Inflammatory macrophage (primary cell): Measurements from ENCODE around the gene MZF1.
A peak's percentile ranks its signal among the peaks of the same experiment; 100 is the strongest.

Experiments
- DNase-seq, 2 donors: peaks; one replicate each; pipeline ENCODE4 v3.0.0-alpha.2; 2020 to 2022

Gene MZF1

DNA sequence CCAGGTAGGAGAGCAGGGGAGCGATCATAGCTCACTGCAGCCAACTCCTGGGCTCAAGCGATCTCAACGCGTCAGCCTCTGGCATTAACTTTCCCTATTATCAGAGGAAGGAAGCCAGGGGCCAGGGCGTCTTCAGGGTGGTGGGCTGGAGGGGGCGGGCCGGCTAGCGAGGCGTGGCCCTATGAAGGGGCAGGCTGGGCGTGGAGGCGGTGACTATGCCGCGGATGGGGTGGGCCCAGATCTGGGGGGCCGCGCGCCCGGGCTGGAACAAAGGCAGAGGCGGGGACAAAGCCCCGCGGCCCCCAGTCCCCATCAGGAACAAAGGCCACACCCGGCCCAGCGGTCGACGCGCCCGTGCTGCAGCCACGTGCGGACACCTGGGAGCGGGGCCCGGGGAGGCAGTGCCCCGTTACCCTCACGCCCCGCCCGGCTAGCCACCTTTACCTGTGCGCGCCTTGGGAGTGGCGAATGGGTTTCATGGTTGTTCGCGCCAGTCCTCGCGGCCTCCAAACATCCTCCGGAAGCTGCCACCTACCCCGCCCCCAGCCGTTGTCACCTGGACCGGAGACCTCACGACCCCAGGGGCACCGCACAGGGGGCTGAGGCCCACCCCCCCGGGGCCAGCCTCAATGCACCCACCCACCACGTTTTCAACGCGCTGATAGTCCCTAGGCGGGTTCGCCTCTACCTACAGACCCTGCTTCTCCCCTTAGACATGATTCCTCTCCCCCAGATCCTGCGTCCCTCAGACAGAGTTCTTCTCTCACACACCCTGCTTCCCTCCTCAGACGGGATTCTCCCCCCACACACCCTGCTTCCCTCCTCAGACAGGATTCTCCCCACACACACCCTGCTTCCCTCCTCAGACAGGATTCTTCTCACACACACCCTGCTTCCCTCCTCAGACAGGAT lies 34.6 kb downstream of the MZF1 start:
- DNase-seq = no peak

DNA sequence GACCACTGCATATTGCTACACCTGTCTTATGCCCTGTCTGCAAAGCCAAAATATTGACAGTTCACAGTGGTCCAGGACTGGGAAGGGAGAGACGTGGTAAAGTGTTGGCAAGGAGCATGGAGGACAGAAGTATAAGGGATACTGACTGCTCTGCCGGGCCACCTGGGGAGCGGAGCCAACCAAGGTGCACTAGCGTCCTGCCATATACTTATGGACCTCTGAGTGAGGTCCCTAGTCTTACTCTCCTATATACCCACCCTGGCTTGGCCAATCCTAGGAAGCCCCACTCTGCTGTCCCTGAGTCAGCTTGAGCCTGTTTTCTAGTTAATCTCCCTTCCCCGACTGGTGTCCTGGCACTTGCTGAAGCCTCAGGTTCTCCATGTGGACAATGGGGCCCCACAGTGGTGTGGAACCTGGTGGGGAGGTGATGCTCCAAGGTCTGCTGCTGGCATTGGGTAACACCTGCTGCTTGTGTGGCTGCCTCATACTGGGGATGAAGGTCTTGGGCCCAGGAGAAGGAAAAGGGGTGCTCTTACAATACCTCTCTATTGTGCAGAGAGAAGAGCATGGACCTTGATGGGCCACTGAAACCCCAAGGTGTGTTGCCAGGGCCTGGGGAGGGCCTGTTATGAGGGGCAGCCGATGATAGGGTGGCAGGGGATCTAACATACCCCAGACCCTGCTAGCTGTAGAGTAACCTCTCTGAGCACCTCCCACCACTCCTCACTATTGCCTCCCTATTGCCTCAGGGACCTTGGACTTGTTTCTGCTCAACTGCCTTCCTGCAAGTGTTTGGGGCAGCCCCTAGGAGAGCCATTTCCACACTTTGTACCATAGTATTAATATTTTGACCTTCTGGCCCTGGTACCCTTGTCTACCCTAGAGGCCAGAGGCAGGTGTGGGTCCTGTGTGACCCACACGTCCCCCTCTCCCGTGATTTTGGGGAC lies 36.0 kb downstream of the MZF1 start:
- no peak for DNase-seq

DNA sequence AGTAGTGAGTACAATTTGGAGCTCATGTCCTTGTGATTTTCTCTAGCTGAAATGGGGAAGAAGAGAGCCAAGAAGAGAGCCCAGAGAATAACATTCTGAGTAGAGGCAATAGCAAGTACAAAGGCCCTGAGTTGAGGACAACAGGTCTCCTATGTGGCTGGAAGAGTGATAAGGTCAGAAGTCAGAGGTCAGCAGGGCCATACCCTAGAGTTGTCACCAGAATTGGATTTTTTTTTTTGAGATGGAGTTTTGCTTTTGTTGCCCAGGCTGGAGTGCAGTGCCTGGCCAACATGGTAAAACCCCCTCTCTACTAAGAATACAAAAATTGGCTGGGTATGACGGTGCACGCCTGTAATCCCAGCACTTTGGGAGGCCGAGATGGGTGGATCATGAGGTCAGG lies 37.3 kb downstream of the MZF1 start:
- DNase-seq = no peak

DNA sequence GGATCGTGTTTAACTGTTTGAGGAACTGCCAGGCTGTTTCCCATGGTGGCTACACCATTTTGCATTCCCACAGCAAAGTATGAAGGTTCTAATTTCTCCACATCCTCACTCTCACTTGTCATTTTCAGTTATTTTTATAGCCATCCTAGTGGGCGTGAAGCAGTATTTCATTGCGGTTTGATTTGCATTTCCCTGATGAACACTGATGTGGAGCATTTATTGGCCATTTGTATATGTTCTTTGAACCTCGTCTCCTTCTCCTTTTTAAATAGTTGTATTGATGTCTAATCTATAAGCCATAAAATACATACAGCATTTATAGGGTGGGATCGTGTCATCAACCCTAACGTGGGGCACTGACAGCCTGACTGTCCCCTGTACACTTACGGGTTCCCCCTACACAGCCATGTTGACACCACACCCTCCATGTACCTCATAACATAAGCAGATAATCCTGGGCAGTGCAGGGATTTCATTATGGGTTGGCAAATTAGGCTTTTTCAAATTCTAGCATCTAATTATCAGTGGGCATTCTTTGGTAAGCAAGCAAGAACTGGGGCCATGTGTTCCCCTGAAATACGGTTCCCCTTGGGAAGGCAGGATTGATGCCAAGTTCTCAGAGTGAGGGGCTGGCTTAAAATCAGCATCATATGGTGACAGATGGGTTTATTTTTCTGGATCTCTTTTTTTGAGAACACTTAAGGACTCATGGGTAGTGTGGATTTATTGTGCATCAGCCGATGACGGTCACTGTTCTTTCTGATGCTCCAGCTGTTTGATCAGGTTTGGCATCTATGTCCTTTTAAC lies 41.9 kb downstream of the MZF1 start:
- no peak for DNase-seq

DNA sequence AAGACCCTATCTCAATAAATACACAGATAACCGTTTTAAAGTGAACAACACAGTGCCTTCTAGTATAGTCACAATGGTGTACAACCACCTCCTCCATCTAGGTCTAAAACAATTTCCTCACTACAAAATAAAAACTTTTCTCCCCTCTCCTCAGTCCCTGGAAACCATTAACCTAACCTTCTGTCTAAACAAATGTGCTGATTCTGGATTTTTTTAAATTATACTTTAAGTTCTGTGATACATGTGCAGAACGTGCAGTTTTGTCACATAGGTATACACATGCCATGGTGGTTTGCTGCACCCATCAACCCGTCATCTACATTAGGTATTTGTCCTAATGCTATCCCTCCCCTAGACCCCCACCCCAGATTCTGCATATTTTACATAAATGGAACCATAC lies 43.7 kb downstream of the MZF1 start:
- DNase-seq = no peak

DNA sequence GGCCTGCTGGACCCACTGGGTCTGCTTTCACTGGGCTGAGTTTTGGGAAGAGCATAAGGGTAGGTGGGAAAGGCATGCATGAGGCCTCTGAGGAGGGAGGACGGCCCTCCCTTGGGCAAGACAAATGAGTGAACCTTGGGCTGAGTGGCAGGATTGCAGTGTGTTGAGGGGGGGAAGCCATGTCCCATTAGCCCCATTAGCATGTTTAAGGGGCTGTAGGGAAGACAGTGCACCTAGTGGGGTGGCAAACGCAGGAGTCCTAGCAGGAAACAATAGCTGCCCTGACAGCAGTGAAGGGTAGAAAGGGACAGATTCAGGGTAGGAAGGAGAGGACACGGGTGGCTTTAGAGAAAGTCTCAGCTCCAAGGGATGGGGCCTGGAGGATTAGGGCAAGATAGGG lies 50.4 kb downstream of the MZF1 start:
- no peak for DNase-seq

DNA sequence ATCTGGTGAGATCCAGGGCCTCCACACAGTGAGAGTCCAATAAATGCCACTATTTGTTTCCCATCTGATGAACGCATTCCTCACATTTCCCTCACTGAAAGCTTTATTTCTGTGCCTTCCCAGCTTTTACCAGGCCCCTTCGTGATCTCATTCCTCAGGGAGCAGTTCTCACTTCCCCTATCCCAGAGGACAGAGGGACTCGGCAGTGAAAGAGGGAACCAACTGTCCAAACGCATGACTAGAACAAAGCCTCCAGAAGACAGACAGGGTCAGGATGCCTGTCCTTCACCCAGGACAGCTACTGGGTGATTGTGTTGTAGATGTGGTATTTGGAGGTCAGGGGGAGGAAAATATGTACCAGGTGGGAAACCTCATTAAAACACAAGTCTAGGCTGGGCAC lies 51.5 kb downstream of the MZF1 start:
- peak; percentile 25 to 55 for DNase-seq

DNA sequence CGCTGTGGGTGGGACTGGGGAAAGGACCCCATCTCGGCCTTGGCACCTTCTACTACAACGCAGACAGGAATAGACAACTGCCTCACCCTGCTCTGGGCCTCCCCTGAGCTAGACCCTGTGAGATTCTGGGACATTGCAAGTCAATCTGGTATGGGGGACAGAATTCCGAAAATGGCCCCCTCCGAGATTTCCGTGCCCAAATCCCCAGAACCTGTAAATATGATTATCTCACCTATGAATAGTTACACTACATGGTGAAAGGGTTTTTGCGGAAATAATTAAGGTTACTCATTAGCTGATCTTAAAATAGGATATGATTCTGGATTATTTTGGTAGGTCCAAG lies 52.9 kb downstream of the MZF1 start:
- DNase-seq = no peak

DNA sequence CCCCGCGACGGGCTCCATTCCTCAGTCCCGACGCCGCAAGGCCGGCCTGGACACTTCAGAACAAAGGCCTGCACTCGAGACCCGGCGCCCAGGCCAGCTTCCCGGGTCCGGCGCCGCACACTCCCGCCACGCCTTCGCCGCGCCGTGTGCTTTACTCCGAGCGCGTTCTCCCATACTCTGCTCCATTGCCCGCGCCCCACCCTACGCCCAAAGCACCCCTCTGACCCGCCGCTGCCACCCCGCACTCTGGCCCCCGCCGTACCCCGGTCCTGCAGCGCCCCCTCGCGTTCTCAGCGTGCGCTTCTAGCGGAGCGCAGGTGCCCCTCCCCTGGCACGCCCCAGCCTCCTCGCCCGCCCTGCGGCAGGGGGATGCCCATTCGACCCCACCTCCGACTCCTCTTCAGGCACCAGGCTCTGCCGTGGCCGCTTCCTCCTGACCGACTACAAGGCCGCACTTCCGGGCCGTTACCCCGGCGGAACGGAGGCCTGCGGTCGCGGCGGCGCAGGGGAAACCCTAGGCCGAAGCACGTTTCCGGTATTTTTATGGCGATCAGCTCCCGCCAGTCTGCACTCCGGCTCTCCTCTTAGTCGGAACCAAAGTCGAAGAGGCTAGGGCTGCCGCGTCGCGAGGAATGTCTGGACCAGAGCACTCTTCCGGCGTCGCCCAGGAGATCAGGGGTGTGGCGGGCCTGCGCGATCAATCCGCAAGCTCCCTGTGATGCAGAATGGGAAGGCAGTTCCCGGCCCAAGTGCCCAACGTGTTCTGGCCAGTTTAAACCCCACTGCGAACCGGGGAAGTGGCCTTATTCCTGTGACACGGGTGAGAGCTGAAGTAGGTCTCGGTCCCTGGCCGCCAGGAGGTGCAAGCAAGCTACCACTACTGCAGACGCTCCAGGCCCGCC lies 53.5 kb downstream of the MZF1 start, which contains the start of gene ZBTB45:
Gene ZBTB45, minus strand, starts transcription at position 456 of the 902 bp plus-strand sequence. CDS start 2,137 bp downstream, outside the sequence.
- DNase-seq = peak; percentile 96 to 97

DNA sequence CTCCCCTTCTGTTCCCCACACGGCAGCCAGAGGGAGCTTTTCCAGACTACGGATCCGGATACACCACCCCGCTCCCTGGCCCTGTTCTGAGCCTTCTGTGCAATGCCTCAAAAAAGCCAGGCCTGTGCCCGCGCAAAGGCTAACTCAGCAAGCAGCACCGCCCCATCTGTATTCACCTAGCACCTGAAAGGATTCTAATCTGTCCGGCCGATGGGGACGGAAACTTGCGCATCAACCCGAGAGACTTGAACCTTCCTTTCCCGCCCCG lies 54.1 kb downstream of the MZF1 start:
- DNase-seq = peak; percentile 50 to 52

DNA sequence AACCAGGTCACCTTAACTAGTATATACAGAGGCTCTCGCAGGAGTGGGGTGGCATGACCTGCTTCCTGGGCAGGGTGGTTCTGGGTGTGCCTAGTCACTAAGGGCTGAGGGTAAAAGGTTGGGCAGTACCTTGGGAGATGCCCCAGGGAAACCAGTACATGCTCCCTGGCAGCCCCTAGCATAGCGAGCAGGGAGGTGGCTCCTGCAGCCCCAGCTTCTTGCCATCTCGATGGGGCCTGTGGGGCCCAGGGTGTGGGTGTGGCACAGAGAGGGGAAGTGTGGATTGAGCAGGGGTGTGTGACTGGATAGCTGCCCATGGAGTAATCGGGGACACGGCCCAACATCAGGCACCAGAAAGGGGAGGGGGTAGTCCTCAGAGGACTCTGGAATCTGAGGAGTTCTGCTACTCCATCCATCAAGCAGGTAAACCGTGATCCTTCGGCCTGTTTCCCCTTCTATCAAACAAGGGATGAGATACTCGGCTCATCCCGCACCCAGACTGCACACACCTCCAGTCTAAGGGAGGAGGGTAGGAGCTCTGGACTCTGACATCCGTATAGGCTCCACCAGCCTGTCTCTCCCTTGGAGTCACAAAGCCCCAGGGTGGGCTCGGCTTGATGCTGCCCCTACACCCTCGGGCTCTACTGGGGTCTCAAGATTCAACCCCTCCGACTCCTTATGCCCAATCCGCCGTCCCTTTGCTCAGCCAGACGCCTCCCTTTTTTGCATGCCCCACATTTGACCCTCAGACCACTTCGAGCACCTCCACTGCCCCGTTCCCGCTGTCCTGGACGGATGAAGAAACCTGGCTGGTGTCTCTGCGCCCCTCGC lies 54.7 kb downstream of the MZF1 start:
- DNase-seq = peak; percentile 56 to 64

DNA sequence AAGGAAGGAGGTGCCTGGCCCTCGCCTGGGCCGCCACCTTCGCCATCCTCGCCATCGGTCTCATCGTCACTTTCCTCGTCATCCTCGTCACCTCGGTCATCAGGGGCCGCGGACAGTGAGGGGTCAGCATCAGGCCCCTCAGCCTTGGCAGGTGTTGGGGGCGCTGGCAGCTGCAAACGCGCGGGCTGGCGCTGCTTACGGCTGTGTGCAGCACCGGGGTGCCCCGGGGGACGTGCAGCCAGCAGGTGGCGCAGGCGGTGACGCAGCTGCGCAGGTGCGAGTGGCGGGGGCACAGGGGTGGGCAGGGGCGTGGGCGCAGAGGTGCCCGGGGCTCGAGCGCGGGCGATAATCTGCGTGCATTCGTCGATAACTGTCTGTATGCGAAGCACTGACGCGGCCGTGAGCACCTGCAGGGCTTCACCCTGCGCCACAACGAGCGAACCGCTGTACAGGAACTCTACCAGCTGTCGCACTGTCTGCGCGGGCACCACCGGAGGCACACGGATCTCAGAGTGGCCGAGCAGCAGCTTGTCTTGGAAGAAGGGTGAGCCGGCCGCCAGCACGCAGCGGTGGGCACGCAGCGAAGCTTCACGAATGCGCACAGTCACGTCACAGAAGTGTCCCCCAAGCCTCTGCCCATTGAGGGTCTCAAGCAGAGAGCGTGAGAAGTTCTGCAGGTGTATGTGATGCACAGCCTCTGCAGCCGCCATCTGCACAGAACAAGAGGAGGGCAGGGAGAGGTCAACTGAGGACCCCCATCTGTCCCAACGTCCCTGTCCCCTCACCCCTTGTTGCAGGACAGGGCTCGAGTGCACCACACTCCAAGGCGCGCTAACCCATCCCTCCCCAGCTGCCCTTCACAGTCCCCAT lies 55.9 kb downstream of the MZF1 start:
- no peak for DNase-seq

DNA sequence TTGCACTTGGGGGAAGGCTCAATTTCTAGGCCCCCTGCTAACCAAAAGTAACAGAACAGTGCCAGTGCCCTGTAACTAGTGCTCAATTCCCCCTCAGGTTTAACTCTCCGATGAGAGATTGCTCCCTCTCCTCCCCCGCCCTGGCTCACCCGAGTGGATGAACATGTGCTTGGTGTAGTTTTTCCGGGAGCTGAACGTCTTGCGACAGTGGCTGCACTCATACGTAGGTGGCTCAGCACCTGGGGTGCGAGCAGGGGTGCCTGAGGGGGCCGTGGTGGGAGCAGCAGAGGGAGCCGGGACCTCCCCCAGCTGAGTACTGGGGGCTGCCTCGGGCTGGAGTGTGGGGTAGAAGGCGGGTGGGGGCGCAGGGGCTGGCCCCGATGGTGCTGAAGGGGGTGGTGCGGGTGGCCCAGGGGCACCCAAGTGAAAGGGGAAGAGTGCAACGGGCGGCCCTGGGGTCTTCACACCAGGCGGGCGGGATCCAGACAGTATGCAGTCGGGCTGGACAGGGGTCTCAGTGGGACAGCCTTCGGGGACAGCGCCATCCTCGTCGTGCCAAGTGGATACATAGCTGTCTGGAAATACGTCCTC lies 56.8 kb downstream of the MZF1 start:
- no peak for DNase-seq

DNA sequence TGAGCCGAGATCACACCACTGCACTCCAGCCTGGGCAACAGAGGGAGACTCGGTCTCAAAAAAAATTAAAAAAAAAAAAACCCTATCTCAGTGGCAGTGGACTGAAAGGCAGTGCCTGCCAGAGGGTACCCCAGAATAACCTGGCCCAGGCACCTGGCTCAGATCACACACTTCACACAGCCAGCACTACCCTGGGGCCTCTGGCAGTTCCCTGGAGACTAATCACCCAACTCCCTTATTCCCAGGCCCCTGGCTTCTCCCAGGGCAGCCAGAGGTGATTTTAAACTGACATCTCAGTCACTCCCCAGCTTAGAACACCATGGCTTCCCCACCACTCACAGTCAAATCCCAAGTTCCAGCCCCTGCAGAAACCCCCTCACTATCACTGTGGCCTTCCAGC lies 57.9 kb downstream of the MZF1 start:
- no peak for DNase-seq

DNA sequence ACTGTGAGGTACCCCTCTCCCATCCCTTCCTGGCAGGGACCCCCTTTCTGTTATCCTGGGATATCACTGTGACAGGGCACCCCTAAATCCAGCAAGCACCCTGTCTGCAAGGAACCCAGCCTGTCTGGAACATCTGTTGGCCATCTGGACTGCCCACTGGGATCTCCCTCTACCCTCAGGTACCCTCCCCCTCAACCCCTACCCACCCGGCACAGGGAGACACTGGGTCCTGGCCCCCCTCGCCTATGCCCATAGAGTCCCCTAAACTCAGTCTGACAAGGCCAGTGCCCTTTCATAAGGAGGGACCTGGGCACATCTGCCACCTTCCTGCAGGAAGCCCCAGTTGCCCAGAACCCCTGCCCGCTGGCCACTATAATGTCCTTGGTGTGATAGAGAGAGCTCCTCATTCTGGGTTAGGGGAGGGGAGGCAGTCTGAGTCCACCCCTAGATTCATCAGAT lies 58.5 kb downstream of the MZF1 start:
- no peak for DNase-seq

DNA sequence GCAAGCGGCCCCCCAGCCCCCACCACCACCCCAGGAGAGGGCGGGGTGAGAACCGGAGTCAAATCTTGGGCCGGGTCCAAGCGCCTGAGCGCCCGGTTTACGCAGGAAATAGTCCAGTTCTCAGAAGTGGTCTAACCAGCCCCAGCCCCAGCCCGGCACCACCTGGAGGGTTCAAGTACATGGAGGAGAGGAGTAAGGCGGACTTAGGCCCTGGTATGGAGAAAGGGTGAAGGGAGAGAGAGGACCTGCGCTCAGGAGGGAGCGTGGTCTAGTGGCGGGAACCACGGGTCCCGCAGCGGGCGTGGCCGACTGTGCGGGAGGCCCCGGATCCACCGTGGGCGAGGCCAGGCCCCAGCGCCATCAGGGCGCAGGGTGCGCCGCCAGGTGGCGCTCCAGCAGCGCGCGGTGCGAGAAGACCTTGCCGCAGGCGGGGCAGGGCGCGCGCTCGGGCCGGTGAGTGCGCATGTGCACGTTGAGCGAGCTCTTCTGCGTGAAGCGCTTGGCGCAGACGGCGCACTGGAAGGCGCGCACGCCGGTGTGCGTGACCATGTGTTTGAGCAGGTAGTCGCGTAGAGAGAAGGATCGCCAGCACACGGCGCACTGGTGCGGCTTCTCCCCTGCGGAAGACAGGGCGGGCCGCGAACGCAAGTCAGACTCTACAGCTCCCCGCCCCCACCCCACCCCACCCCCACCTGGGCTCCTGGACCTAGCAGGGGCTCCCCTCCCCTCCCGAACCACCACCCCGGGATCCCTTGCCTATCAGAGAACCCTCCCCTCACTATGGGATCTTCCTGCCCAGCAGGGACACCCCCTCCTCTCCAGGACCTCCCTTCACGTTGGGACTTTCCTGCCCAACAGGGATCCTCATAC lies 59.2 kb downstream of the MZF1 start:
- DNase-seq = peak; percentile 95 to 97

DNA sequence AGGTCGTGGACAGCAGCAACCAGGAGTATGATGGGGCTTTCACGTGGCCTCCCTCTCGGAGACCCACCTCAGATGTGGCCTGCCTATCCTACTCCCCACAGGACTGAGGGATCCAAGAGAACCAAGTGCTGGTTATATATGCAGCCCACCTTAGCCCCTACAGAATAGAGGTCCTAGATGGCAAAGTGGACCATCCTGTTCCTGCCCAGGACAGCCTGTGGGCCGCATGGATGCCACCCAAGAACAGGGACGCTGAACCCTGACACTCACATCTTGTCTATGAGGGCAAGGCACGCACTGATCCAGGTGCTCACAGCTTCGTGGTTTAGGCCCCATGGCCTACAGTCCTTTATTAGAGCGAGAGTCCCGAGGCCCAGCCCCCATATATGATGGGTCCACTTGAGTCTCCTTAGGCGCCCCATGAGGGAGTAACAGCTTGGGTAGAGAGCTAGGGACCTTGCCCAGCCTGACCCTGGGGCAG lies 59.9 kb downstream of the MZF1 start:
- no peak for DNase-seq
